Measurements from ENCODE around the gene THSD8.

DNA sequence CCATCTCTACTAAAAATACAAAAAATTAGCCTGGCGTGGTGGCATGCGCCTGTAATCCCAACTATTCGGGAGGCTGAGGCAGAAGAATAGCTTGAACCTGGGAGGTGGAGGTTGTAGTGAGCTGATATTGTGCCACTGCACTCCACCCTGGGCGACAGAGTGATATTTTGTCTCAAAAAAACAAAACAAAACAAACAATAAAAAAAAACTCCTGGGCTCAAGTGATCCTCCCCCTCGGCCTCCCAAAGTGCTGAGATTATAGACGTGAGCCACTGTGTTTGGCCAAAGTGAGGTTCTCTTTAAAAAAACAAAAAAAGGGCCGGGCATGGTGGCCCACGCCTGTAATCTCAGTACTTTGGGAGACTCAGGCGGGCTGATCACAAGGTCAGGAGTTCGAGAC lies 14.4 kb upstream of the THSD8 start:
- TF ChIP-seq, protein P1, sequence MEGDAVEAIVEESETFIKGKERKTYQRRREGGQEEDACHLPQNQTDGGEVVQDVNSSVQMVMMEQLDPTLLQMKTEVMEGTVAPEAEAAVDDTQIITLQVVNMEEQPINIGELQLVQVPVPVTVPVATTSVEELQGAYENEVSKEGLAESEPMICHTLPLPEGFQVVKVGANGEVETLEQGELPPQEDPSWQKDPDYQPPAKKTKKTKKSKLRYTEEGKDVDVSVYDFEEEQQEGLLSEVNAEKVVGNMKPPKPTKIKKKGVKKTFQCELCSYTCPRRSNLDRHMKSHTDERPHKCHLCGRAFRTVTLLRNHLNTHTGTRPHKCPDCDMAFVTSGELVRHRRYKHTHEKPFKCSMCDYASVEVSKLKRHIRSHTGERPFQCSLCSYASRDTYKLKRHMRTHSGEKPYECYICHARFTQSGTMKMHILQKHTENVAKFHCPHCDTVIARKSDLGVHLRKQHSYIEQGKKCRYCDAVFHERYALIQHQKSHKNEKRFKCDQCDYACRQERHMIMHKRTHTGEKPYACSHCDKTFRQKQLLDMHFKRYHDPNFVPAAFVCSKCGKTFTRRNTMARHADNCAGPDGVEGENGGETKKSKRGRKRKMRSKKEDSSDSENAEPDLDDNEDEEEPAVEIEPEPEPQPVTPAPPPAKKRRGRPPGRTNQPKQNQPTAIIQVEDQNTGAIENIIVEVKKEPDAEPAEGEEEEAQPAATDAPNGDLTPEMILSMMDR (IDR thresholded peaks at IDR 0.05), result no peak
- no peak for TF ChIP-seq POLR2A (IDR thresholded peaks at IDR 0.05)
